SU-DHL-6 (cell line): ENCODE measurements around the gene PGC.

Source experiments
- H2AFZ ChIP-seq: fragments of 200-600 bp; sonication (generic); 2 replicates; pipeline ENCODE4 v1.6.1; 2014; ENCODE audit warnings: low read depth, mild to moderate bottlenecking, moderate library complexity, mixed read lengths, antibody characterized with exemption, low read length; ENCODE audit not compliant: severe bottlenecking
- H3F3A ChIP-seq: fragments of 200-600 bp; shearing (Covaris generic); 2 replicates; pipeline ENCODE4 v1.6.0; 2016; ENCODE audit warnings: antibody characterized with exemption, mild to moderate bottlenecking; ENCODE audit not compliant: insufficient read depth
- H3K27ac ChIP-seq: fragments of 200-600 bp; sonication (generic); 2 replicates; pipeline ENCODE4 v1.5.1; 2016; ENCODE audit warnings: low read depth, mild to moderate bottlenecking, low read length, moderate library complexity, mixed read lengths
- H3K27me3 ChIP-seq: fragments of 200-600 bp; sonication (generic), shearing (Covaris generic); 2 replicates; pipeline ENCODE4 v1.6.0; 2014; ENCODE audit warnings: mild to moderate bottlenecking, low read length
- H3K36me3 ChIP-seq: fragments of 200-600 bp; sonication (generic); 2 replicates; pipeline ENCODE4 v1.6.1; 2014; ENCODE audit warnings: mild to moderate bottlenecking, low read length, mixed read lengths
- H3K4me2 ChIP-seq: fragments of 300-600, 200-600 bp; shearing (Covaris generic), sonication (generic); 2 replicates; pipeline ENCODE4 v1.6.0; 2014; ENCODE audit warnings: low read length, low read depth, mild to moderate bottlenecking; ENCODE audit not compliant: poor library complexity, severe bottlenecking
- H3K4me3 ChIP-seq: fragments of 200-600 bp; sonication (generic); 2 replicates; pipeline ENCODE4 v1.5.1; 2014; ENCODE audit warnings: antibody characterized with exemption, low read length, mild to moderate bottlenecking, mixed read lengths; ENCODE audit not compliant: insufficient read depth, poor library complexity, severe bottlenecking
- H3K79me2 ChIP-seq: fragments of 200-600 bp; sonication (generic); 2 replicates; pipeline ENCODE4 v1.6.1; 2014; ENCODE audit warnings: mild to moderate bottlenecking, low read length, moderate library complexity; ENCODE audit not compliant: insufficient read depth
- H3K9ac ChIP-seq: fragments of 200-600 bp; sonication (generic); 2 replicates; pipeline ENCODE4 v1.7.0; 2014; ENCODE audit warnings: mild to moderate bottlenecking, low read length
- H3K9me2 ChIP-seq: fragments of 200-600 bp; sonication (generic); replicated peaks from 2 replicates; pipeline ENCODE4 v1.6.1; 2014; ENCODE audit warnings: low read length; ENCODE audit not compliant: insufficient read depth
- H3K9me3 ChIP-seq: fragments of 200-600 bp; sonication (generic); 2 replicates; pipeline ENCODE4 v1.6.1; 2014; ENCODE audit warnings: low read length, mixed read lengths; ENCODE audit not compliant: insufficient read depth
- H4K20me1 ChIP-seq: fragments of 200-600 bp; sonication (generic); 2 replicates; pipeline ENCODE4 v1.6.1; 2014; ENCODE audit warnings: low read depth, mild to moderate bottlenecking, antibody characterized with exemption, low read length, moderate library complexity, mixed read lengths
- CTCF ChIP-seq: fragments of 200-600 bp; sonication (generic); IDR thresholded peaks from one replicate; pipeline ENCODE4 v1.5.1; 2017; ENCODE audit warnings: antibody characterized with exemption, mild to moderate bottlenecking, low read length, moderate library complexity; ENCODE audit not compliant: insufficient read depth, poor library complexity, severe bottlenecking
- EZH2phosphoT487 ChIP-seq: fragments of 200-600 bp; sonication (generic), shearing (Covaris generic); conservative IDR thresholded peaks from 2 replicates; pipeline ENCODE4 v1.6.1; 2018; ENCODE audit warnings: mild to moderate bottlenecking, antibody characterized with exemption, low read length, moderate library complexity, mixed read lengths

PGC gene

GRCh38 chr6:41705996-41706835 lies 41.0 kb downstream of the PGC start:
- Histone ChIP-seq H3K27ac (peak overlapping the region; percentile 93), H3K9me2 (no peaks in the 10 kb centered on the region), H3K9ac (peak overlapping the region; percentile 69), H3K79me2 (peaks cover 57% of the 10 kb centered on the region), H3K4me3 (peak overlapping the region; percentile 43), H2AFZ (no peak overlapping the region), H4K20me1 (no peaks in the 10 kb centered on the region), H3F3A (peaks cover 65% of the 10 kb centered on the region), H3K9me3 (no peaks in the 10 kb centered on the region), H3K36me3 (no peaks in the 10 kb centered on the region), H3K4me2 (peak overlapping the region; percentile 79), H3K27me3 (no peaks in the 10 kb centered on the region)
- TF ChIP-seq EZH2phosphoT487 (no peak), CTCF (peak; percentile 100)

GRCh38 chr6:41705311-41705995 lies 41.7 kb downstream of the PGC start:
- H3K9me3 ChIP-seq = no peaks in the 10 kb centered on the region
- peak overlapping the region; percentile 69 for H3K9ac ChIP-seq
- no peaks in the 10 kb centered on the region for H4K20me1 ChIP-seq
- TF ChIP-seq CTCF = no peak
- H3K9me2 ChIP-seq = no peaks in the 10 kb centered on the region
- H2AFZ ChIP-seq = no peak overlapping the region
- H3F3A ChIP-seq = peaks cover 57% of the 10 kb centered on the region
- H3K36me3 ChIP-seq = no peaks in the 10 kb centered on the region
- H3K27ac ChIP-seq = peak overlapping the region; percentile 93
- peaks cover 61% of the 10 kb centered on the region for H3K79me2 ChIP-seq
- peak overlapping the region; percentile 79 for H3K4me2 ChIP-seq
- peak overlapping the region; percentile 43 for H3K4me3 ChIP-seq
- H3K27me3 ChIP-seq = no peaks in the 10 kb centered on the region

- H2AFZ ChIP-seq = no peak overlapping the region
- H3K4me3 ChIP-seq = peak overlapping the region; percentile 43
Observed at GRCh38 chr6:41704656-41705310, 42.4 kb downstream of the PGC start.

More at GRCh38 chr6:41704656-41705310, 42.4 kb downstream of the PGC start:
- Histone ChIP-seq H3K27ac (peak overlapping the region; percentile 93), H3K79me2 (peaks cover 64% of the 10 kb centered on the region), H3K9me3 (no peaks in the 10 kb centered on the region), H4K20me1 (no peaks in the 10 kb centered on the region), H3K4me2 (peak overlapping the region; percentile 79), H3F3A (peaks cover 51% of the 10 kb centered on the region), H3K9me2 (no peaks in the 10 kb centered on the region), H3K9ac (peak overlapping the region; percentile 69), H3K36me3 (no peaks in the 10 kb centered on the region), H3K27me3 (no peaks in the 10 kb centered on the region)
- no peak for TF ChIP-seq CTCF
- no peak for TF ChIP-seq EZH2phosphoT487
